Epithelial cell of esophagus (primary cell): ENCODE data around the gene SLC5A5.
A peak's percentile ranks its signal among the peaks of the same experiment; 100 is the strongest.
"Not testable (repeated sequence)": the region's sequence is repeated elsewhere in the genome, so short reads cannot be mapped to it uniquely, and the experiment has no call there.

Experiments used
- DNase-seq: peaks from one replicate; pipeline ENCODE4 v3.0.0; 2010; ENCODE audit warnings: low read depth
- H3K4me3 ChIP-seq: 2 replicates; pipeline ENCODE4 v1.5.1; 2011; ENCODE audit warnings: mild to moderate bottlenecking, low read length, control low read depth
- TF ChIP-seq, protein P1 (sequence below): IDR thresholded peaks from 2 replicates; pipeline ENCODE4 v1.5.1; 2011; ENCODE audit warnings: low read depth, mild to moderate bottlenecking, low read length, control low read depth, inconsistent platforms; ENCODE audit not compliant: insufficient read depth; ENCODE audit errors: missing control alignments

SLC5A5 gene

DNA sequence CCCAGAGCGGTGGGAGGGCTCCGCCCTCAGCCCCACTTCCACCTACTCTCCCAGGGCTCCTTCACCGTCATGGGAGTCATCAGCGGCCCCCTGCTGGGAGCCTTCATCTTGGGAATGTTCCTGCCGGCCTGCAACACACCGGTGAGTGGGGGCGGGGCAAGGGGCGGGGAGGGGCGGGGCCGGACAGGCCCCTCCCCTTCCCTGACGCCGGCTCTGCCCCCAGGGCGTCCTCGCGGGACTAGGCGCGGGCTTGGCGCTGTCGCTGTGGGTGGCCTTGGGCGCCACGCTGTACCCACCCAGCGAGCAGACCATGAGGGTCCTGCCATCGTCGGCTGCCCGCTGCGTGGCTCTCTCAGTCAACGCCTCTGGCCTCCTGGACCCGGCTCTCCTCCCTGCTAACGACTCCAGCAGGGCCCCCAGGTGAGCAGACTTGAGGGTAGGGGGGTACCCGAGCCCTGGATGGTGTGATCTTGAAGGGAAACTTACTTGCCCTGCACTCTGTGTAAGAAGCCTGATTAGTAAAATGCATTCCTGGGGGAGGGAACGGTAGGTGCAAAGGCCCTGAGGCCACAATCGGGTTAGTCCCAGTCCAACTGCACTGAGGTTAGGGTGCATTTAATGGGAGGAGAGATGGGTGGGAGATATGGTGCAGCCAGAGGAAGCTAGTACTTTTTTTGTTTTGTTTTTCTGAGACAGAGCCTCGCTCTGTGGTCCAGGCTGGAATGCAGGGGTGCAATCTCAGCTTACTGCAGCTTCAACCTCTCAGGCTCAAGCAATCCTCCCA, 12.1 kb downstream of the SLC5A5 start:
- TF ChIP-seq, protein P1, sequence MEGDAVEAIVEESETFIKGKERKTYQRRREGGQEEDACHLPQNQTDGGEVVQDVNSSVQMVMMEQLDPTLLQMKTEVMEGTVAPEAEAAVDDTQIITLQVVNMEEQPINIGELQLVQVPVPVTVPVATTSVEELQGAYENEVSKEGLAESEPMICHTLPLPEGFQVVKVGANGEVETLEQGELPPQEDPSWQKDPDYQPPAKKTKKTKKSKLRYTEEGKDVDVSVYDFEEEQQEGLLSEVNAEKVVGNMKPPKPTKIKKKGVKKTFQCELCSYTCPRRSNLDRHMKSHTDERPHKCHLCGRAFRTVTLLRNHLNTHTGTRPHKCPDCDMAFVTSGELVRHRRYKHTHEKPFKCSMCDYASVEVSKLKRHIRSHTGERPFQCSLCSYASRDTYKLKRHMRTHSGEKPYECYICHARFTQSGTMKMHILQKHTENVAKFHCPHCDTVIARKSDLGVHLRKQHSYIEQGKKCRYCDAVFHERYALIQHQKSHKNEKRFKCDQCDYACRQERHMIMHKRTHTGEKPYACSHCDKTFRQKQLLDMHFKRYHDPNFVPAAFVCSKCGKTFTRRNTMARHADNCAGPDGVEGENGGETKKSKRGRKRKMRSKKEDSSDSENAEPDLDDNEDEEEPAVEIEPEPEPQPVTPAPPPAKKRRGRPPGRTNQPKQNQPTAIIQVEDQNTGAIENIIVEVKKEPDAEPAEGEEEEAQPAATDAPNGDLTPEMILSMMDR, result no peak
- DNase-seq, result no peak
- no peak overlapping the region for H3K4me3 ChIP-seq

DNA sequence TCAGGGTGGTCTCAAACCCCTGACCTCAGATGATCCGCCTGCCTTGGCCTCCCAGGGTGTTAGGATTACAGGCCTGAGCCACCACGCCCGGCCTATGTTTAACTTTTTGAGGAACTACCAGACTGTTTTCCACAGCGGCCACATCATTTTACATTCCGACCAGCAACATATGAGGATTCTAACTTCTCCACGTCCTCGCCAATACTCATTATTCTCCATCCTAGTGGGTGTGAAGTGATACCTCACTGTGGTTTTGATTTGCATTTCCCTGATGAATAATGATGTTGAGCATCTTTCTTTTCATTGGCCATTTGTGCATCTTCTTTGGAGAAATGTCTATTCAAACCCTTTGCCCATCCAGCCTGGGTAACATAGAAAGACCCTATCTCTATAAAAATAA, 14.8 kb downstream of the SLC5A5 start:
- TF ChIP-seq, protein P1, result no peak
- DNase-seq, result no peak
- H3K4me3 ChIP-seq, result no peak overlapping the region

DNA sequence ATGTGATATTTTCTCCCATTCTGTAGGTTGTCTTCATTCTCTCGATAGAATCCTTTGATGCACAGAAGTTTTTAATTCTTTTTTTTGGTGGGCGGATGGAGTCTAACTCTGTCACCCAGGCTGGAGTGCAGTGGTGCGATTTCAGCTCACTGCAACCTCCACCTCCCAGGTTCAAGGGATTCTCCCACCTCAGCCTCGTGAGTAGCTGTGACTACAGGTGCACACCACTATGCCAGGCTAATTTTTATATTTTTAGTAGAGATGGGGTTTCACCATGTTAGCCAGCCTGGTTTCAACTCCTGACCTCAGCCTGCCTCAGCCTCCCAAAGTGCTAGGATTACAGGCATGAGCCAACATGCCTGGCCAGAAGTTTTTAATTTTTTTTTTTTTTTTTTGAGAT, 15.5 kb downstream of the SLC5A5 start:
- not testable (repeated sequence) for DNase-seq, H3K4me3 ChIP-seq

DNA sequence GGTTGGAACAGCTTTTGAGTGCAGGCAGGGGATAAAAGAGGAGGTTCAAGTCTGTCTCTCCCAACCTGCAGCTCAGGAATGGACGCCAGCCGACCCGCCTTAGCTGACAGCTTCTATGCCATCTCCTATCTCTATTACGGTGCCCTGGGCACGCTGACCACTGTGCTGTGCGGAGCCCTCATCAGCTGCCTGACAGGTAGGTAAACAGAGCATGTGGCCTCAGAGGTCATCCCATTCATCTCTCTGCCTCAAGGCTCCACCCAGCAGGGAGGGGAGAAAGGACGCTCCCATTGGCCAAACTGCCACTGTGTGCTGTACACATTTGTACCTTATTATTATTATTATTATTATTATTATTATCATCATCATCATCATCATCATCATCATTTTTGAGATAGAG, 16.5 kb downstream of the SLC5A5 start:
- no peak overlapping the region for H3K4me3 ChIP-seq
- TF ChIP-seq, protein P1, result no peak
- DNase-seq, result no peak

DNA sequence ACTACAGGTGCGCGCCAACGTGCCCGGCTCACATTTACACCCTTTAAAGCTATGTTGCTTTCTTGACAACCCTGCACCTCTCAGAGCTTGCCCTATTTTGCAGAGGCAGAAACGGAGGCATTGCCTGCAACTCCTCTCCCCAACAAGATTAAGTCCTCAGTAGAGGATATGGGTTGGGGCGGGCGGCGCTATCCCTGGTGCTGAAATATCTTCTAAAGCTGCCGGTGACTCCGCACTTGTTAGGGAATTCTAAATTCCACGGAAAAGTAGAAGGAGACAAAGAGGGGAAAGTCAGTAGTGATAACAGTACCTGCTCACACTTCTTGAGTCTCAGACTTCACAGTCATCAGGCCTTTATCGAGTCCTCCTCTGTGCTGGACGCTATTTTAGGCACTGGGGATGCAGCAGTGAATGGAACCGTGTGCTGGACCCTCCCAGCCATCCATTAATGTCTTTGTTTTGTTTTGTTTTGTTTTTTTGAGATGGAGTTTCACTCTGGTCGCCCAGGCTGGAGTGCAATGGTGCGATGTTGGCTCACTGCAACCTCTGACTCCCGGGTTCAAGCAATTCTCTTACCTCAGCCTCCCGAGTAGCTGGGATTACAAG, 18.0 kb downstream of the SLC5A5 start:
- TF ChIP-seq, protein P1, result no peak
- no peak overlapping the region for H3K4me3 ChIP-seq
- peak; percentile 66 for DNase-seq

DNA sequence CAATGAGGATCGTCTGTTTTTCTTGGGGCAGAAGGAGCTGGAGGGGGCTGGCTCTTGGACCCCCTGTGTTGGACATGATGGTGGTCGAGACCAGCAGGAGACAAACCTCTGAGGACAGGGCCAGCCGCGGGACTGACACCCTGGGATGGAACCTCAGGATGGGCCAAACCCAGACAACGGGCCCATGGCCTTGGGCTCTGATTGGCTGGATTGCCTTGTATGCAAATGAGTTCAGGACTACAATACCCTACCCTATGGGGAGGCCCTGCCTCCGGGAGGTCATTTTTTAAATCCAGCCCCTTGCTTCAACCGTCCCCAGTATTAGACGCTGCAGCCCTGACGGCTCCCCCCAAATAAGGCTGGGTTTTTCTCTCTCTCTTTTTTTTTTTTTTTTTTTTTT, 22.0 kb downstream of the SLC5A5 start:
- no peak overlapping the region for H3K4me3 ChIP-seq
- TF ChIP-seq, protein P1, result no peak
- no peak for DNase-seq

DNA sequence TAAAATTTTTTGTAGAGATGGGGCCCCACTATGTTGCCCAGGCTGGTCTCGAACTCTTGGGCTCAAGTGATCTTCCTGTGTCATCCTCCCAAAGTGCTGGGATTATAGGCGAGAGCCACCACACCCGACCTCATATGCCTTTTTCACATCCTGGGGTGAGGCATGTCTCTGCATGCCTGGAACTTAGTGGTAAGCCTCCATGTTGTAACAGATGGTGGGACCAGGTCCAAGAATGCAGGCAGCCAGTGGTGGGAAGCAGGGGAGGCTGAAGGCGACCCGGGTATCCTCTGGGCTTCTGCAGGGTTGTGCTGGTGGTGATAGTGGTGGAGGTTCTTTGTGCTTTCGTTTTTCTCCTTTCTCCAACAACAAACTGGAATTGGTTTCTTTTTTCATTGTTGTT, 31.0 kb downstream of the SLC5A5 start:
- TF ChIP-seq, protein P1, result no peak
- peak; percentile 76 for DNase-seq
- H3K4me3 ChIP-seq, result no peak overlapping the region
